ENCODE data around the gene MRPL1. TPM values are rescaled to one million over a fixed set of nuclear protein-coding genes. Genes with fewer than 3 reads are reported as not detected.

The MRPL1 gene
- total and polyA plus RNA-seq, 2 of the 13 experiments (the other 11 are each of a cell fraction or from before 2014, with no cell fraction given) = 23.3 to 61.5 TPM

- no peak for TF ChIP-seq DZIP1 (CRISPR knock-in tag; IDR thresholded peaks at IDR 0.05)
- no peak for TF ChIP-seq ZNF850 (CRISPR knock-in tag; conservative IDR thresholded peaks at IDR 0.05)
- no peak for TF ChIP-seq ERF (CRISPR knock-in tag; IDR thresholded peaks at IDR 0.05)
- no peak for TF ChIP-seq ZNF503 (CRISPR knock-in tag; IDR thresholded peaks at IDR 0.05)
These were observed 14.1 kb upstream of the MRPL1 start (continued) for GRCh38 chr4:77848508-77848907.

GRCh38 chr4:77849278-77849965, 13.2 kb upstream of the MRPL1 start:
- ChIA-PET CTCF (ENCODE audit: low intra/inter-chr PET ratio, low total read pairs) (no interaction called here), POLR2A (interaction anchor here (2.0 kb wide), 1 partner anchor 13 kb away, joined by 4 read pairs; the partner anchor contains the start of gene MRPL1)
- no peaks in the 10 kb centered on the region for H3K79me2 ChIP-seq (ENCODE audit: insufficient read depth, low read length)
- no peak overlapping the region for H3K4me3 ChIP-seq (replicated peaks in 1 of 3; ENCODE audit: insufficient read depth in 1 of 3, low read depth in 2 of 3, low read length in 3 of 3)
- no peak overlapping the region for H3K27ac ChIP-seq (ENCODE audit: extremely low read length, insufficient read depth, low read length)
- in situ Hi-C loops (cut with HindIII; ENCODE audit: extremely low pct_ligation_motif_present, low pct_unique_long_range_greater_than_20kb) = no loop called here
- DNase-seq (ENCODE audit: low spot score) = no peak
- TF ChIP-seq ZNF746 (CRISPR knock-in tag; IDR thresholded peaks at IDR 0.05) (no peak), ZNF335 (CRISPR knock-in tag; IDR thresholded peaks at IDR 0.05) (no peak), CBX1 (IDR thresholded peaks at IDR 0.05; ENCODE audit: low read depth) (no peak), GTF3A (CRISPR knock-in tag; conservative IDR thresholded peaks at IDR 0.05) (no peak), TEAD2 (CRISPR knock-in tag; IDR thresholded peaks at IDR 0.05) (no peak), CENPBD1 (CRISPR knock-in tag; IDR thresholded peaks at IDR 0.05; ENCODE audit: borderline replicate concordance, low read depth) (no peak), ZNF792 (CRISPR knock-in tag; IDR thresholded peaks at IDR 0.05) (no peak), RAD21 (CRISPR knock-in tag; IDR thresholded peaks at IDR 0.05) (no peak), CCAR2 (optimal IDR thresholded peaks at IDR 0.05; ENCODE audit: low read depth, low read length) (no peak), ZNF777 (CRISPR knock-in tag; IDR thresholded peaks at IDR 0.05) (no peak)
- no peaks in the 10 kb centered on the region for H3K27me3 ChIP-seq (ENCODE audit: control insufficient read depth in 1 of 2, insufficient read depth in 2 of 2, low read length in 2 of 2)
- 84% methylated on average over 12 of the region's 12 CpGs for WGBS (ENCODE audit: low lambda C conversion rate)
- H3K4me1 ChIP-seq (ENCODE audit: insufficient read depth, low read length) = no peaks in the 10 kb centered on the region
- BruUV-seq (replicated peaks) = no TSS peak
- intact Hi-C loops (cut with micrococcal nuclease; ENCODE audit: unreplicated experiment) = no loop called here
- H3K4me2 ChIP-seq (ENCODE audit: low read depth, low read length) = no peak overlapping the region
- no peaks in the 10 kb centered on the region for H4K20me1 ChIP-seq (ENCODE audit: insufficient read depth, low read length)
- no peak overlapping the region for H3K9ac ChIP-seq (ENCODE audit: insufficient read depth, low read depth, low read length)
- H3K36me3 ChIP-seq (replicated peaks in 1 of 2; ENCODE audit: control insufficient read depth in 1 of 2, insufficient read depth in 2 of 2, low read length in 2 of 2) = no peaks in the 10 kb centered on the region
- no peaks in the 10 kb centered on the region for H3K9me3 ChIP-seq (ENCODE audit: low read length)
- H2AFZ ChIP-seq (ENCODE audit: low read length) = no peak overlapping the region
- no peak for ATAC-seq
- FAIRE-seq = no peak
